CD4-positive, alpha-beta T cell treated with Interleukin-4 for 1 hour (primary cell): ENCODE measurements around the gene MYO6.

ENCODE experiments used
- DNase-seq, 2 donors: peaks; one replicate each; pipeline ENCODE4 v3.0.0-alpha.2; 2020 to 2022

Gene MYO6

DNA sequence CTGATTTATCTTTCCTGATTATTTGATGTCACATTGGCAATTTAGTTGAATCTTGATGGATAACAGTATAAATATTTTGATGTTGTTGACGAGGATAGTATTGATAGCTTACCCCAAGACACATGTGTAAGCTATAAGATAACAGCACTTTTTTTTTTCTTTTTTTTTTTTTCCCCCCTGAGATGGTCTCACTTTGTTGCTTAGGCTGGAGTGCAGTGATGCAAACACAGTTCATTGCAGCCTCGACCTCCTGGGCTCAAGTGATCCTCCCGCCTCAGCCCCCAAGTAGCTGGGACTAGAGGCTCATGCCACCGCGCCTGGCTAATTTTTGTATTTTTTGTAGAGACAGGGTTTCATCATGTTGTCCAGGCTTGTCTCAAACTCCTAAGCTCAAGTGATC is 21.8 kb downstream of the MYO6 start:
- no peak for DNase-seq

DNA sequence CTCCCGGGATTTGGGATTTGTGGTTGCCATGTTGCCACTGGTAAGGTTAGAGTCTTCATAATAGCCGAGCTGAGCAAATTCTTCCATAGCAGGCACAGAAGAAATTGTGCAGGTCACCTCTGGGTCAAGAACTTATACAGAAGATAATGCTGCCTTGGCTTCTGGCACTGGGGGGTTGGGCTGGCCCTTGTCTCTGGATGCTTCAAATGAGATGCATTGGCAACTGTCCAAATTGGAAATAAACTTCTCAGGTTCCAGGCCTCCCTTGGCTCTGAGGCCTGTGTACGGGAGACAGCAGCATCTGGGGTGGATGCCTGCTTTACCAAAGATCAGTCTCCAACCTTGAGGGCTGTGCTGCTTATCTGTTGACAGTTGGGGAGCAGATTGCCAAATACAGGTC is 26.2 kb downstream of the MYO6 start:
- no peak for DNase-seq

DNA sequence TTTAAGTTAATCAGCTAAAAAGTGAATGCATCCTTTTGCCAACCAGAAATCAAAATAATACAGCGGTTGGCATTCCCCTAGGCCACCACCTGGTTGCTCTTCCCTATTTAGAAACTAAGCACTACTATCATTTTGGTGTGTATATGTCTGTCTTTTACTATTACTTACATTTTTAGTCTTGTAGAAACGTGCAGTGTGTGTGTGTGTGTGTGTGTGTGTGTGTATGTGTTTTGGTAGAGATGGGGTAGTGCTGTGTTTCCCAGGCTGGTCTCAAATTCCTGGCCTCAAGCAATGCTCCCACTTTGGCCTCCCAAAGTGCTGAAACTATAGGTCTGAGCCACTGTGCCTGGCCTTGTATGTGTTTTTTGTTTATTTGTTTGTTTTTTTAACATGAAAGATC is 27.4 kb downstream of the MYO6 start:
- no peak for DNase-seq

DNA sequence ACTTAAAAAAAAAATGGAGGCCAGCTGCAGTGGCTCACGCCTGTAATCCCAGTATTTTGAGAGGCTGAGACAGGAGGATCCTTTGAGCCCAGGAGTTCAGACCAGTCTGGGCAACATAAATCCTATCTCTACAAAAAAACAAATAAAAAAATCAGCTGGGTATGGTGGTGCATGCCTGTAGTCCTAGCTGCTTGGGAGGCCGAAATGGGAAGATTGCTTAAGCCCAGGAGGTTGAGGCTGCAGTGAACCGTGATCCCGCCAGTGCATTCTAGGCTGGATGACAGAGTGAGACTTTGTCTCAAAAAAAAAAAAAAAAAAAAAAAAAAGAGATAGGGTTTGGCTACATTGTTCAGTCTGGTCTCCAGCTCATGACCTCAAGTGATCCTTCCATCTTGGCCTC is 29.7 kb downstream of the MYO6 start:
- DNase-seq = no peak

GRCh38 chr6:75786152-75786551 is 37.1 kb downstream of the MYO6 start:
- no peak for DNase-seq

GRCh38 chr6:75788894-75789293 is 39.9 kb downstream of the MYO6 start:
- no peak for DNase-seq

DNA sequence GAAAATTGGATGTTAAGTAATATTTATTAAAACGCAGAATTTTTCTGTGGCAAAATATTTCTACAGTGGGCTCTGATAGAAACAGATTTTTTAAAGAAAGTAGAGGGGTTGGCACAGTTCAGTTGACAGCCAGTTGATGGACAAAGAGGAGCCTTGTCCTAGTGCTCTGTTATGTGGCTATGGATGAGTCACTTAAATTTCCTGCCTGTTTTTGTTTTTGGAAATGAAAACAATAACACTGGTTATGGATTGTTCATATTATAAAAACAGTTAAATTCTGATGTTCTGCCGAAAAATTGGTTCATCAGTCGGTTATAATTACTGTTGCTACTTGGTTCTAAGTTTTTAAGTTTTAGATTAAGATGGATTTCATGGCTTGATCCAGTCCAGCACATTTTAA is 42.8 kb downstream of the MYO6 start:
- DNase-seq = no peak

- no peak for DNase-seq
Observed at GRCh38 chr6:75794351-75794846, 45.4 kb downstream of the MYO6 start.

GRCh38 chr6:75794954-75795739 is 46.1 kb downstream of the MYO6 start:
- no peak for DNase-seq

DNA sequence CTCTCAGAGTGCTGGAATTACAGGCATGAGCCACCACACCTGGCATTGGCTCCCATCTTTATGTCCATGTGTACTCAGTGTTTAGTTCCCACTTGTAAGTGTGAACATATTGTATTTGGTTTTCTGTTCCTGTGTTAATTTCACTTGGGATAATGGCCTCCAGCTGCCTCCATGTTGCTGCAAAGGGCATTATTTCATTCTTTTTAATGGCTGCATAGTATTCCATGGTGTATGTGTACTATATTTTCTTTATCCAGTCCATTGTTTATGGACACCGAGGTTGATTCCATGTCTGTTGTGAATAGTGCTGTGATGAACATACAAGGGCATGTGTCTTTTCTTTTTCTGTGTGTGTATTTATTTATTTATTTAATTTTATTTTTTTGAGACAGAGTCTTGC is 47.7 kb downstream of the MYO6 start:
- DNase-seq = no peak

- DNase-seq = no peak
Observed at GRCh38 chr6:75800133-75800532, 51.1 kb downstream of the MYO6 start.

DNA sequence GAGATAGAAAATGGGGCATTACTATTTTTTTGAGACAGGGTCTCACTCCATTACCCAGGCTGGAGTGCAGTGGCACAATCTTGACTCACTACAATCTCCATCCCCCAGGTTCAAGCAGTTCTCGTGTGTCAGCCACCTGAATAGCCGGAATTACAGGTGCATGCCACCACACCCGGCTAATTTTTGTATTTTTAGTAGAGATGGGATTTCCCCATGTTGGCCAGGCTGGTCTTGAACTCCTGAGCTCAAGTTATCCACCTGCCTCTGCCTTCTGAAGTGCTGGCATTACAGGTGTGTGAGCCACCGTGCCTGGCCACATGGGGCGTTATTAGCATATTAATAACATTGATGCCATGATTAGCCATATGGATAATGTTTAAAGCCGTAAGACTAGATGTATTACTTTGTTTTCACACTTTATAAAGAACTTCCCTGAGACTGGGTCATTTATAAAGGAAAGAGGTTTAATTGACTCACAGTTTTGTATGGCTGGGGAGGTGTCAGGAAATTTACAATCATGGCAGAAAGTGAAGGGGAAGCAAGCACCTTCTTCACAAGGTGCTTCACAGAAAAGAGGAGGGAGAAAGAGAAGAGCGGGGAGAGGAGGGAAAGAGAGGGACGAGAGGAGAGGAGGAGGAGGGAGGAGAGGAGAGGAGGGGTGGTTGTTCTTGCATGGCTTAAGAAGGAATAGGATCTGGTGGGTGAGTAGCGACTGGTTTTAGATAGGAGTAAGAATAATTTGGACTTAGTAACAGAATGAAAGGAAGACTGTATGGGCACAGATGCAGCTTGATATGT is 51.9 kb downstream of the MYO6 start:
- no peak for DNase-seq

DNA sequence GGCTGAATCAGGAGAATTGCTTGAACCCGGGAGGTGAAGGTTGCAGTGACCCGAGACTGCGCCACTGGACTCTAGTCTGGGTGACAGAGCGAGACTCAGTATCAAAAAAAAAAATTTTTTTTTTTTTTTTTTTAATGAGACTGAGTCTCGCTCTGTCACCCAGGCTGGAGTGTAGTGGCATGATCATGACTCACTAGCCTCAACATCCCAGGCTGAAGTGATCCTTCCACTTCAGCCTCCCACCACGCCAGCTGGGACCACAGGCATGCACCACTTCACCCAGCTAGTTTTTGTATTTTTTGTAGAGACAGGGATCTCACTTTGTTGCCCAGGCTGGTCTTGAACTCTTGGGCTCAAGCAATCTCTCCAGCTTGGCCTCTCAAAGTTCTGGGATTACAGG is 53.3 kb downstream of the MYO6 start:
- DNase-seq = no peak

- DNase-seq = no peak
Observed at GRCh38 chr6:75808507-75808906, 59.5 kb downstream of the MYO6 start.

DNA sequence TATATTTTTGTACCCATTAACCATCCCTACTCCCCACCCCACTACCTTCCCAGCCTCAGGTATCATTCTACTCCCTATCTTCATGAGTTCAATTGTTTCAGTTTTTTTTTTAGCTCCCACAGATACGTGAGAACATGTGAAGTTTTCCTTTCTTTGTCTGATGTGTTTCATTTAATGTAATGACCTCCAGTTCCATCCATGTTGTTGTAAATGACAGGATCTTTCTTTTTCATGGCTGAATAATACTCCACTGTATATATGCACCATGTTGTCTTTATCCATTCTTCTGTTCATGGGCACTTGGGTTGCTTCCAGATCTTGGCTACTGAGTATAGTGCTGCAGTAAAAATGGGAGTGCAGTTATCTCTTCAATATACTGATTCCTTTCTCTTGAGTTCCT is 63.5 kb downstream of the MYO6 start:
- DNase-seq = no peak

DNA sequence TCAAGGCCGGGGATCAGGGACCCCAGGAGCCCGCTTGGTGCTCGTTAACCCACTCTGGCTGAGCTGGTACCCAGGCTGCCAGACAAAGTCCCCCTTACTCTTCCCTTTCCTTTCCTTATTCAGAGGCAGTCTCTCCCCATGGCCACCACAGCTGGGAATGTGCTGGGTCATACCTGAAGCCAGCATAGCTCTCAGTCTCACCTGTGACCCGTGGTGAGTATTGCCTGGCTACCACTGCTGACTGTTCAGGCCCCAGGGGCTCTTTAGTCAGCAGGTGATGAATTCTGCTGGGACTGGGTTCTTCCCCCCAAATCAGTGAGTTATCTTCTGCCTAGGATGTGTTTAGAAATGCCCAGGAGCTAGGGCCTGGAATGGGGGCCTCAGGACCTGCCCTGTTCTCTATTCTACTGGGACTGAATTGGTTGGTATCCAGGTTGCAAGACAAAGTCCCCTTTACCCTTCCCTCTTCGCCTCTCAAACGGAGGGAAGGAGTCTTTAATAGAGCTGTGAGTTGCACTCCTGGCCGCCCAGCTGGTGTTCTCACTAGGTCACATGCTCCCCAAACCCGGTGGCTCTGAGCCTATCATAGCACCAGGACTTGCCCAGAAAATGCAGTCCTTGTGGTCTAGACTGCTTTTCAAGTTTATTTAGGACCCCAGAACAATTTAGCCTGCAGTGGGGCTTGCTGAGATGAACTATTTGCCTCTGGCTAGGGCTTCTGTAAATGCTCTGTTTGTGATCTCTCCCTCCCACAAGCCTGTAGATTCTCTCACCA is 64.6 kb downstream of the MYO6 start:
- DNase-seq = no peak

DNA sequence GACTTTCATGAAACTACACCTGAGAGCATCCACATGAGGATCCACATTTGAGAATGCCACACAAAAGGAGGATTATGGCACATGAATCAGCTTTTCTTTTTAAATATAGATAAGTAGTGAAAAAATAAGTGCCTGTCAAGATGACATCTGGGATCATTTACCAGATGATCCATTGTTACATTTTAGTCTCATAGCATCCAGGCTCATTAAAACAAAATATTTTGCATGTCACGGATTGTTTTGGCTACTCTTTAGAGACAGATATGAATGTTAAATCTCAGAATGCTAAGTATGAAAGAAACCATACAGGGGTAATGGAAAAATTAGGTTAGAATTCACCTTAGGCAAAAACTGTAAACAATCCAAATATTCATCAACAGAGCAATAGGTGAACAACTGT is 66.7 kb downstream of the MYO6 start:
- no peak for DNase-seq

GRCh38 chr6:75818098-75818855 is 69.2 kb downstream of the MYO6 start:
- DNase-seq = no peak

- no peak for DNase-seq
Observed at GRCh38 chr6:75819776-75820487, 70.9 kb downstream of the MYO6 start.

DNA sequence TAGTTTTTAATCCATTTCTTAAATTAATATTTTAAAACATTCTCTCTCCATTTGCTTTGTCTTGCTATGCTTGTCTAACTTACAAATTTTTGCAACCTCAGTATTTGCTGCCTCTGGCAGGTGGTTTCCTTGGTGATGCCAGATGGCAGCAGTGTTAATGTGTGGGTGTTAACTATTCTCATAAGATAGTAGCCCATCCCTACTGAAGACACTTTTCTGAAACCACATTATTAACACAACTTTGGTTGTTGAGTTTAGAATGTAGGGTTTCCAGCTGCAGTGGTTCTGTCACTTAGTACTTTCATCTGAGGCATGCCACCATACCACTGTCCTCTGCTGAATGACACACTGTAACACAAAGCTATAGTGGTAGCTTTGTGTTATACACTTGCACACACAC is 75.1 kb downstream of the MYO6 start:
- DNase-seq = peak in 1 of 2 donors; percentile 11

- DNase-seq = no peak
Observed at GRCh38 chr6:75827163-75827562, 78.1 kb downstream of the MYO6 start.
